KBM-7 (cell line): ENCODE data around the gene TPM1.
"Not testable (repeated sequence)": the region's sequence is repeated elsewhere in the genome, so short reads cannot be mapped to it uniquely, and the experiment has no call there.

ENCODE experiments used
- DNase-seq: peaks from one replicate; pipeline ENCODE4 v3.0.0-alpha.2; 2015
- in situ Hi-C: fragments of 300-500 bp; cut with MboI; formaldehyde crosslinking; loops from 2 replicates; pipeline ENCODE4 v1.14.3; 2020; ENCODE audit warnings: low sequenced_read_pairs, low pct_unique_long_range_greater_than_20kb, mixed read lengths

Gene TPM1

DNA sequence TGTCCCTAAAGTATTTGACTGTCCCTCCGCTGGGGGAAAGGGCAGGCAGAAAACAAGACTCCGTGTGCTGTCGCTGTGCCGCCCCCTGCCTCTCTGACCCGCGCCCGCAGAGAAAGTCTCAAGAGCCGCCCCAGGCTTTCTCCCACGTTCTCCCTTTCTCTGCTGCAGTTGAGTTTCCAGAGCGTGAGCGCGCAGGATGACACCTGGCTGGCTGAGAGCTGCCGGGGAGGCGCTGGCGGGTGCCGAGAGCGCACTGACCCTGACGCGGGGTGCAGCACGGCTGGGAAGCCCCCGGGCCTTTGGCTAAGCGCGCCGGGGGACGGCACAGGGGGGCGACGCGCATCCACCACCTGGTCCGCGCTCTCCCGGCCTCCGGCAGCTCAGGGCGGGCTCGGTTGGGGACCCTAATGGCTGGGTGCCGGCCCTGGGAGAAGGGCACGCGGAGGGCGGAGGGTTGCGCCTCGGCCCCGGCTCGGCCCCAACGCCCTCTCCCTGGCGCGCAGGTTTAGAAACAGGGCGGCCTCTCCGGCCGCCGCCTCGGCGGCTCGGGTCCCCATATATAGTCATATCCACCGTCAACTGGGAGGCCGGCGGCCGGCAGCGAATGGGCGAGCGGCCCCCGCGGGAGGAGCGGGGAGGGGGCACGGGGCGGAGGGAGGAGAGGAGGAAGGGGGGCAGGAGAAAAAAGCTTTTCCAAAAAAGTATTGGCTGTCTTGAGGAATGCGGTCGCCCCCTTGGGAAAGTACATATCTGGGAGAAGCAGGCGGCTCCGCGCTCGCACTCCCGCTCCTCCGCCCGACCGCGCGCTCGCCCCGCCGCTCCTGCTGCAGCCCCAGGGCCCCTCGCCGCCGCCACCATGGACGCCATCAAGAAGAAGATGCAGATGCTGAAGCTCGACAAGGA lies at the start of gene TPM1:
TPM1 (plus strand) TSS at position 774 of the 903 bp plus-strand sequence; CDS start at position 857, 83 bp downstream.
- in situ Hi-C loops = no loop called here

DNA sequence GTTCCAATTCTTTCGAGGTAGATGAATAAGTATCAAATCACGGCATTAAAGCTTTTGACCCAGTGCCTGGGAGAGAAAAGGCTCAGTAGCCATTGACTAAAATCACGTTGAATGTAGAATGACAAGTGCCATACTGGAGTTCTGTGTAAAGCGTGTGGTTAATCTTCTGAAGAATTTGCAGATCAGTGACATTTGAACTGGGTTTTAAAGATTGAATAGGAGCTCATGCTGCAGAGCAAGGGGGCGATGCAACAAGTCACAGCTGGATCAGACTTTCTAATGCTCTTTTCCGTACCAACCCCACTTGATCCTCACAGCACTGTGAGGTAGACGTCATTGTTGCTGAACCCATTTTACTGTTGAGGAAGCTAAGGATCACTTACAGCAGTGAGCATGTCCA lies 49.5 kb upstream of the TPM1 start:
- in situ Hi-C loops = no loop called here
- no peak for DNase-seq

More for the DNA sequence above, at the start of gene TPM1:
- DNase-seq = no peak

DNA sequence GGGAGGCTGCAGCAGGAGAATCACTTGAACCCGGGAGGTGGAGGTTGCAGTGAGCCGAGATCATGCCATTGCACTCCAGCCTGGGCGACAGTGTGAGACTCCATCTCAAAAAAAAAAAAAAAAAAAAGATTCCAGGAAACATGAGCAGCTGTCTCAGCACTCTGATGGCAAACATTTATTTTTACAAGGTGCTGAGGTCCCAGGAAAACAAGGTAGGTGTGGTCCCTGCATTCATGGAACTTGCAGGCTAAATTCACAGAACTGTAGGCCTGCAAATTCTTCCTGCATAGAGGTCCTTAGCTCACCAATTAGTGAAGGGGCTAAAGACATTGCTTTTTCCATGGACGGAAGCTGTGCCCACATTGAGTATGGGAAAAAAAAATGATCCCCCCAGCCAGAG lies 48.9 kb upstream of the TPM1 start:
- DNase-seq, in situ Hi-C loops: not testable (repeated sequence)

DNA sequence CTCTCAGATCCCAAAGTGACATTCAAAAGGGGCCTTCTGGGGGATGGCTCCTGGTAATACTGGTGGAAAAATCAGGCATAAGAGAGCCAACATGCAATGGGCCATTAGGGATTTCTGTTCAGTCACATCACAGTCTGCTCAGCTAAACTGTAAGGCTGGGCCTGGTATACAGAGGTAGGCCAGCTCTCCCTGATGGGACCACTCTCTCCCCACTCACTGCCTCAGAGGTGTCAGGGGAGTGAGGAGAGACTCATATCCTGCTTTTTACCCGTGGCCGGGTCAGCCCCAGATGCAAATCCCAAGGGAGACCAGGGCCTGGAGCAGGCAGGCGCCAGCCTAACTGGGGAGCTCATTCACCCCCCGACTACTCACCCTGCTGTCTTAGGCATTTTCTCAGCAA lies 48.1 kb upstream of the TPM1 start:
- no peak for DNase-seq
- in situ Hi-C loops = no loop called here

- in situ Hi-C loops = no loop called here
- no peak for DNase-seq
Measured at GRCh38 chr15:62994975-62995681, 47.4 kb upstream of the TPM1 start.

DNA sequence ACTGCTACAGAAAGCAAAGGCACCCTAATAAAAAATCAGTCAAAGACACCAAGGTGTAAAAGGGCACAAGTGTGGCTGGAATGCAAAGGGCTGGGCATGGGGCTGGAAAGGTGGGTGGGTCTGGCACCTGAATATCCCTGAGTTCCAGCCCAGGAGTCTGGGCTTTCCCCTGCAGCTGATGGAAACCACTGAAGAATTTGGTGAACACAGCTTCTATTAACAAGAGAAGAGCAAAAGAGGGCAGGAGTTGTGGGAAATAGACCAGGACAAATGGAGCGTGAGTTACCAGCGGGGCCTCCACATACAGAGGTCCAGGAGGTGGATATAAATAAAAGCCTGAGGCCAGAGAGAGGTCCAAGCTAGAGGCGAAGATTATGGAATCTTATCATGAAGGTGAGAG lies 45.1 kb upstream of the TPM1 start:
- in situ Hi-C loops = no loop called here
- DNase-seq = no peak

DNA sequence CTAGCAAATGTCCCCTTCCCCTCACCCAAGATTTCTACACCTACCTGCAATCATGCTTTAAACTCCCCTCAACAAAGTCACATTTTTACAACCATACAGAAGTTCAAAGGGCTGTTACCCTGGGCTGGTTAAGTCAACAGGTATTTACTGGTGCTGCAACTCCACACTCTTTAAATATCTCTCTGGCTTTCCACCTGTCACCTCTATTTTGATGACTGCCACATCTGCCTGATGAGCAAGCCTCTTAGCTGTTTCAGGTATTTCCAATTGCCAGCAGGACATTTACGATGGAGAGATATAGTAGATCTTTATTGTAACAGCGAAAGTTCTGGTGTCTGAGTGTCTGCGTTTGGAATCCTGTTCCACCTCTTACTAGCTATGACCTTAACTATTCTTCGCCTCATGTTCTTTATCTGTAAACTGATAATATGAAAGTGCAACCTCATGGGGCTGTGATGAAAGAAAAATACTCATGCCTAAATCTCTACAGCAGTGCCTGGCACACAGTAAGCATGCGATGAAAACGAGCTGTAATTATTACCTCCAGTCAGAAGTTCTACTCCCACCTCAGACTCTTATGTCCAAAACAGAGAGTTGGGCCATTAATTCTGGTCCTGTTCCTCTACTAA lies 44.2 kb upstream of the TPM1 start:
- in situ Hi-C loops = no loop called here
- DNase-seq = no peak

DNA sequence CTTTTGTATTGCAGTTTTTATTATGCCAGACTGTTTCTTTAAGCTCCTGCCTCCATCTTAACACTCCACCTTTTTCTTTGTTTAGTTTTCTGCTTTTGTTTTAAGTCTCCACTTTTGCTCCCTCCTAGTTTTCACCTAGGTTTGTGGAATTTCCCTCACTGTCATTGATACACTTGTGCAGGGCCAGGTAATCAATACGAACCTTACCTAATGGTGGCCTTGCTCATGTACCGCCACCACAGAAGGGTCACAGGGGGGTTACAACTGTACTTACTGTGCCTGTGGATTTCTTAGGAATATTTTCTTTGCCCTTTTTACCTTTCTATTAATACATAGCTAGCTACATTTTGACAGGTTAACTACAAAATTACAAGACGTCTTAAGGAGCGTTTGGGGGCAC lies 43.4 kb upstream of the TPM1 start:
- in situ Hi-C loops = no loop called here
- DNase-seq = no peak

GRCh38 chr15:62999923-63000561 lies 42.5 kb upstream of the TPM1 start:
- in situ Hi-C loops = no loop called here
- no peak for DNase-seq

GRCh38 chr15:63000706-63001105 lies 41.8 kb upstream of the TPM1 start:
- DNase-seq = no peak
- in situ Hi-C loops = no loop called here

DNA sequence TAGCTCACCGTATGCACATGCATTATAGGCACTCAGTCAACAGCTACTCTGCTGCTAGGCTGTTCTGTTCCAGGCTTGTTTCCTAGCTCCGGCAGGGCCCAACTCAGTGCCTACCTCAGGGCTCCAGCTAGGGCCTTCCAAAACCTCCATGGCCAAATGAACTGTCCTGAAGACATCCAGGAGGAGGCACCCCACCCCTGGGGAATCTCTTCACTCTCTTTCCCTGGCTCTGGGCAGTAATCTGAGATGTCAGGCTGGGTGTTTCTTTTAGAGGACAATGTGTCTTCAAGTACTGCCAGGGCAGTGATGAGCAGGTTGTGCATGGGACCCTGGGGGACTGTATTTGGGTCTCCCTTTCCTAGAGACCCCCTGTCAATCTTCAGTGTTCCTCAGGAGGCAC lies 38.3 kb upstream of the TPM1 start:
- in situ Hi-C loops = no loop called here

GRCh38 chr15:63006032-63006878 lies 36.3 kb upstream of the TPM1 start:
- in situ Hi-C loops = no loop called here
- no peak for DNase-seq

More for the DNA sequence above, 38.3 kb upstream of the TPM1 start:
- DNase-seq = no peak

GRCh38 chr15:63008333-63009049 lies 34.1 kb upstream of the TPM1 start:
- in situ Hi-C loops = no loop called here
- no peak for DNase-seq

DNA sequence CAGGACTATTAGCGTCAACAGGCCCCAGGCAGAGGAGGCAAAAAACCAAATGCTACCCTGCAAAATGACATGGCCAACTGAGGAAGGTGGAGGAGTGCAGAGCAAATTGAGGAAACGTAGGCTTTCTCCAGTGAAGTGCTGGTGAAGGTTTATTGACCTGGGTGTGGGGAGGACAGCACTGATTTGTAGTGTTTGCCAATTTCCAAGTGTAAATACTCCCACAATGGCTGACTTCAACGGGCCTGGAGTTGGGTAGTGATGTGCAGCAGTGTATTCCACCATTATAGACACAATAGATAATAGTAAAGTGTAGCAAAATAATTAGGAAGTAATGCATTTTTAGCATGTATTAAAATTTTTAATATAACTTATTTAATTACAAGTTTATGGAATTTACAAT lies 32.2 kb upstream of the TPM1 start:
- in situ Hi-C loops = no loop called here
- no peak for DNase-seq

GRCh38 chr15:63010920-63011693 lies 31.4 kb upstream of the TPM1 start:
- in situ Hi-C loops = no loop called here
- no peak for DNase-seq

DNA sequence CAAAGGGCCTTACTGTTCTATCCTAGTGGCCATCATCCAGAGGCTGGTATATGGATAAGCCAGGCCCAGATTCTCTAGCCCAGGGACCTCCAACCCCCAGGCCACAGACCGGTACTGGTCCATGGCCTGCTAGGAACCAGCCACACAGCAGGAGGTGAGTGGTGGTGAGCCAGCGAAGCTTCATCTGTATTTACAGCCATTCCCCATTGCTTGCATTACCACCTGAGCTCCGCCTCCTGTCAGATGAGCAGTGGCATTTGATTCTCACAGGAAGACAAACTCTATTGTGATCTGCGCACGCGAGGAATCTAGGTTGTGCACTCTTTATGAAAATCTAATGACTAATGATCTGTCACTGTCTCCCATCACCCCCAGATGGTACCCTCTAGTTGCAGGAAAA lies 30.1 kb upstream of the TPM1 start:
- no peak for DNase-seq
- in situ Hi-C loops = no loop called here

GRCh38 chr15:63013052-63013808 lies 29.3 kb upstream of the TPM1 start:
- in situ Hi-C loops = no loop called here
- no peak for DNase-seq
